GM19397 (cell line): ENCODE data around the gene EFNB3.
A peak's percentile ranks its signal among the peaks of the same experiment; 100 is the strongest.

Source experiments
- ATAC-seq: cut with Tn5 transposase; IDR thresholded peaks from one replicate; pipeline ENCODE4 v1.9.1; 2021; ENCODE audit warnings: mild to moderate bottlenecking, moderate library complexity; ENCODE audit not compliant: unreplicated experiment

Gene EFNB3

DNA sequence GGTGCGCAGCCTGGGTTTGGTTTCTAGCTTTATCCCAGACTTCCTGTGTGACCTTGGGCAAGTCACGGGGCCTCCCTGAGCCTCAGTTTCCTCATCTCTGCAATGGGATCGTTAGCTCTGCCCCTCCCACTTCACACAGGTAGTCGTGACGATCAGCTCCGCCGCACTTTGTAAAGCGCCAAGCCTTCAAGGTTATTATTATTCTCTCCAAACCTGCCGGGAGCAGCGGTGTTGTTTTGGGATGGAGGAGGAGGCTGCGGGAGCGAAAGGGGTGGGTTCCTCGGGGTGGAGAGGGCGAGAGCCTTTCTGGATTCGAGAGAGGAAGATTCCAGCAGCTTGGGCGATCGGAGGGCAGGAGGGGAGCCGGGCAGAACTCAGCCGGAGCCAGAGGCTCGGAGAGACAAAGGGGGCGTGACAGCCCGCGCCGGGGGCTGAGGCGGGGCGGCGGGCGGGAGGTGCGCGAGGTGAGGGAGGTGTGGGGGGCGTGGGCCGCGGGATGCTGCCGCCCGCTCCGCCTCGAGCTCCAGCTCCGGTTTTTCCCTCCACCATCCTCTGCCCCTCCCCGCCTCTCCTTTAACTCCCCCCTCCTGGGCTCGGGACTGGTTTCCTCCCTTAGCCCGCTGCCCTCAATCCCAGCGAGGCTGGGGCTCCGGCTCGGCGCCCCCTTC is at the start of gene EFNB3:
Gene EFNB3 (plus strand): TSS at position 602 of the 668 bp plus-strand sequence. CDS start 397 bp downstream, outside the sequence.
- ATAC-seq: no peak

GRCh38 chr17:7655541-7655840 is 49.5 kb upstream of the EFNB3 start:
- no peak for ATAC-seq

DNA sequence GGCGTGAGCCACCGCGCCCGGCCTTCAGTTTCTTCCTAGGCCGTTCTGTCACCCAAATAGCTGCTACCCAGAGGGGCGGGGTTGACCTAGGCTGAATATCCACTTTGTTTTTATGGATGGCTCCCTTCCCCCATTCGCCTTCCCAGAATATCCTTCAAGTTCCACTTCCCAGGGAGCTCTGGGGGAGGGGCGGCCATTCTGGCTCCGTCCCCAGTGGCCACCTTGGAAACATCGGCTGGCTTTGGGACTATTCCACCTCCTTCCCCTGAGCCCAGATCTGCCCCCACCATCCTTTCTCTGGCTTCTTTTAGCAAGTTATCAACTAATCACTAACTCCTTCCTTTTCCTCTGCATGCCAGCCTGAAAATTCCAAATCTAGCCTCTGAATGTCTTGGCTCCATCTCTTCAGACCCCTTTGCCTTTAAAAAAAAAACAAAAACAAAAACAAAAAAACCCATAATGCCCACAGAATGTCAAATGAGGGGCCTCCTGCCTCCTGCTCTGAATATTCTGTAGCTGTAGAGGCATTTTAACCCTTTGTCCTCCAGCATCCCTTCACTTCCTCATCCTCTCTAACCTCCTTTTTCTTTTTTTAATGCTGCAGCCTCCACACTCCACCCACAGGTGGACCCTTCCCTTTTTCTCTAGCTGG is 47.9 kb upstream of the EFNB3 start:
- ATAC-seq: no peak

DNA sequence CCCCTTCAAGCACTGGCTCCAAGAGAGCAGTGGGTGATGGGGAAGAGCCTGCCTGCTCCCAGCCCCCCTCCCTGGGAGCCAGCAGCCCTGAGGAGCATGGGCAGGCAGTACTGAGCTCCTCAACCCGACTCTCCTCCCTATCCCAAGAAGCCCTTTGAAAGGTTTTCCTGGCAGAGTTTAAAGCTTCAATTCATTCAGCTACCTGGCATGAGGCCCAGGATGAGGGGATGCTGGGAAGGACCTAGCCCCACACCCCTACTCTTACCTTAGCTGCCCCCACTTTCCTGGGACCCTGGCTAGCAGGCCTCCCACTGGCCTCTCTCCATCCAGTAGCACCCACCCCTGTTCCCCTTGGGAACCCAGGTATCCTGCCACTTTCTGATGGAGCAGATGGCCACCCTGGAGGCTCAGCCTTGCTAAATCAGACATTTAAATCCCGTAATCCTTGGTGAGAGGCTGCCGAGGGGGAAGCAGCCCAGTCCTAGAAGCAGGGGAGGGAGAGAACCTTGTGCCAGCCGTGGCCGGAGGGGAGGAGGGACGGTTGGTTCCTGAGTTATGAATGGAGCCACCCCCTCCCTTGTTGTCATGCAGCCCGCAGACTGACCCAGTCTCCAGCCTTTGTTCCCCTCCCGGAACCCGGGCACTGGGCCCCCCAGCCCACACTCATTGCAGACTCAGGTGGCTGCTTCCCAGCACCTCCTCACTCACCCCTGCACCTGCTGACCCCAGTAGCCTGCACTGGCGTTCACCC is 37.2 kb upstream of the EFNB3 start:
- ATAC-seq: no peak

DNA sequence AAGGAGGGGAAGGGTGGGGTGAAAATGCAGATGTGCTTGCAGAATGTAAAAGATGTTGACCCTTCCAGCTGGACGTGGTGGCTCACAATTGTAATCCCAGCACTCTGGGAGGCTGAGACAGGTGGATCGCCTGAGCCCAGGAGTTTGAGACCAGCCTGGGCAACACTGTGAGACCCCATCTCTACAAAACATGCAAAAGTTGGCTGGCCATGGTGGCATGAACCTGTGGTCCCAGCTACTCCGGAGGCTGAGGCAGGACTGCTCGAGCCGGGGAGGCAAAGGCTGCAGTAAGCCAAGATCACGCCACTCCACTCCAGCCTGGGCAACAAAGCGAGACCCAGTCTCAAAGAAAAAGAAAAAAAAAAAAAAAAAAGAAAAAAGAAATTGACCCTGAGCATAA is 36.5 kb upstream of the EFNB3 start:
- ATAC-seq: no peak

- ATAC-seq: no peak
These were observed 31.8 kb upstream of the EFNB3 start for GRCh38 chr17:7673239-7673638.

GRCh38 chr17:7674934-7675333 is 30.1 kb upstream of the EFNB3 start:
- no peak for ATAC-seq

DNA sequence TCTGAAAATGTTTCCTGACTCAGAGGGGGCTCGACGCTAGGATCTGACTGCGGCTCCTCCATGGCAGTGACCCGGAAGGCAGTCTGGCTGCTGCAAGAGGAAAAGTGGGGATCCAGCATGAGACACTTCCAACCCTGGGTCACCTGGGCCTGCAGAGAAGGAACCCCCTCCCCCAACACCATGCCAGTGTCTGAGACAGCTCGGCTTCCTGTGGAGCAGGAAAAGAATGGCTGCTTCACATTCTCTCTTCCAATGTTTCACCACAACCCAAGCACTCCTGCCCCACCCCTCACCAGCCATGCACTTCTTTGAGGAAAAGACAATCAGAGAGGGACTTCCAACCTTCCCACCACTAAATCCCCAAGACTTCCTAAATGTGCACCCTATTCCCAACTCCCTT is 28.5 kb upstream of the EFNB3 start:
- no peak for ATAC-seq

DNA sequence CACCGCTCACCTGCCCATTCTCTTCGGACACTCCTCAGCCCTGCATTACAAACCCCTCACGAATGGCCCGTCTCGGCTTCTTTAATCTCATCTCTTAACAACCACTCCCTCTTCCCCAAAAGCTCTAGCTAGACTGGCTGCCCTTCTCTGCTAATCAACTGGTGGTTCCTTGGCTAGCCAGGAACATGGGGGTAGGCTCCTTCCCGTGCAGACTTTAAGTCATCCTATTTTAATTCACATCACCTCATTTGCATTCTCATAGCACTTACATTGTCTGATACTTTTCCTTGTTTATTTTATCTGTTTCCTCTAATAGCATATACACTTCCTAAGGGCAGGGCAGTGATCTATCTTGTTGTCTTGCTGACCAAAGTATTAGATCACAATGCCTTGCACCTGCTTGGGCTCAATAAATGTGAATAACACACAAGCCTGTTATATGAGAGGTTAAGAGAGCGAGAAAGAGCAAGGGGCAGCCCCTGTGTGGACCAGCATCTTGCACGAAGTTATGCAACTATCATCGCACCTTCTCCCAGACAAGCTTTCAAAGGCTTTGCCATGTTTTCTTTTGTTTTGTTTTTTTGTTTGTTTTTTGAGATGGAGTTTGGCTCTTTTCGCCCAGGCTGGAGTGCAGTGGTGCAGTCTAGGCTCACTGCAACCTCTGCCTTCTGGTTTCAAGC is 27.5 kb upstream of the EFNB3 start:
- ATAC-seq: no peak

DNA sequence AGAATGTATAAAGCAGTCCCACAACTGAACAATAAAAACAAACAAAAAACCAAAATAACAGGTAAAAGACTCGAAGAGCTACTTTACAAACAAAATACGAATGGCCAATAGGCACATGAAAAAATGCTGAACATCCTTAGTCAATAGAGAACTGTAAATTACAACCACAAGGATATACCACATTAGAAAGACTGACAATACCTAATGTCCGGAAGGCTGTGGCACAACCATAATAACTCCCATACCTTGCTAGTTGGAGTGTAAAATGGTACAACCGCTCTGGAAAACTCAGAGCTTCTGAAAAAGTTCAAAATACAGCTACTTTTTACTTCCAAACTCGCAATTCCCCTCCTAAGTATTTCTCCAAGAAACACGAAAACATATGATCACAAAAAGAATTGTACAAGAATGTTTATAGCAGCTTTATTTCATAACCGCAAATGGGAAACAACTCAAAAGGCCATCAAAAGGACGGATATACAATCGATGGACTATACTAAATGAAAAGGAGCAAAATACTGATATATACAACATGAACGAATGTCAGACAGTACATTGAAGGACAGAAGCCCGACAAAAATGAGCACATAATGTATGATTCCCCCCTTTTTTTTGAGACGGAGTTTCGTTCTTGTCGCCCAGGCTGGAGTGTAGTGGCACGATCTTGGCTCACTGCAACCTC is 20.0 kb upstream of the EFNB3 start:
- ATAC-seq: no peak

DNA sequence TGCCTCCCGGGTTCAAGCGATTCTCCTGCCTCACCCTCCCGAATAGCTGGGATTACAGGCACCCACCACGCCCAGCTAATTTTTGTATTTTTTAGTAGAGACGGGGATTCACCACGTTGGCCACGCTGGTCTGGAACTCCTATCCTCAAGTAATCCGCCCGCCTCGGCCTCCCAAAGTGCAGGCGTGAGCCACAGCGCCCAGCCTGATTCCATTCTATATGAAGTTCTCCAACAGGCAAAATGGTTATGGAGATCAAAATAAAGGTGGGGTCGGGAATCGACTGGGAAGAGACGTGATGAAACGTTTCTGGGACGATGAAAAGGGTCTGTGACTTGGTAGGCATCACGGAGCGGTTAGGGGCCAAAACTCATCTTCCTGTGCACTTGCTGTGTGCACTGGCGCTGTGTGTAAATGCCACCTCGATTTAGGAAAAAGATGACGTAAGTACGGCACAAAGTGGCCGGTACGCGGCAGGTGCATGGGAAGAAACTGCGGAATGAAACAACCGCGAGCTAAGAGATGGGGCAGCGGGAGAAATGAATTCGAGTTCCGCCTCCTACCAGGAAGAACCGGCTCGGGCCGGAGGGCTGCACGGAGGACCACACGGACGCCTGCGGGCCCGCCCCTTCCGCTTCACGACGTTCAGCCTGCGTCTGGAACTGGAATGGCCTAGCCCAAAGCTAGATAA is 19.3 kb upstream of the EFNB3 start:
- ATAC-seq: peak; percentile 54

DNA sequence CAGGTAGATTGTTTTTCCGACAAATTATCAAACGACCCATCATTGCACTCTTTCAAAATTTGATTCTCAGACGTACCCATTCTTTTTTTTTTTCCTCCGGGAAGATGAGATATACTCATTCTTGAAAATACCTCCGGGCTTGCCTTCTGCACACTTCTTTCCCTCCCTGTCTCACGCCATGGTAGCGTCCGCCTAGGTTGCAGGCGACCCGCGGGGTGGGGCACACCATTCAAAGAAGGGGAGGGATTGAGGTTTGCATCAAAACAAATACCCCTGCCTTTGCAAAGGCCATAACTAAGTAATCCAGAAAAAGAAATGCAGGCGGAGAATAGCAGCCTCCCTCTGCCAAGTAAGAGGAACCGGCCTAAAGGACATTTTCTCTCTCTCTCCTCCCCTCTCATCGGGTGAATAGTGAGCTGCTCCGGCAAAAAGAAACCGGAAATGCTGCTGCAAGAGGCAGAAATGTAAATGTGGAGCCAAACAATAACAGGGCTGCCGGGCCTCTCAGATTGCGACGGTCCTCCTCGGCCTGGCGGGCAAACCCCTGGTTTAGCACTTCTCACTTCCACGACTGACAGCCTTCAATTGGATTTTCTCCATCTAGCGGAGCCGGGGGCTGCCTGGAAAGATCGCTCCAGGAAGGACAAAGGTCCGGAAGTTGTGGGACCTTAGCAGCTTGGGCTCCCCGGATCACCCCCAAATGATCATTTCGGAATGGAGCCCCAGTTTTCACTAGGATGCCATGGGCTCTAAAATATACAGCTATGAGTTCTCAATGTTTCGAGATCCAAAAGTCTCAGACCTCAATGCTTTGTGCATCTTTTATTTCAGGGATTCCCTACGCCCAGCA is 18.6 kb upstream of the EFNB3 start:
- ATAC-seq: peak; percentile 39

GRCh38 chr17:7687072-7687907 is 17.7 kb upstream of the EFNB3 start, which contains the start of gene TP53:
TSS of gene TP53 (minus strand) at chr17:7687490. CDS start at chr17:7676594, 10,896 bp downstream.
- ATAC-seq: peak; percentile 37

DNA sequence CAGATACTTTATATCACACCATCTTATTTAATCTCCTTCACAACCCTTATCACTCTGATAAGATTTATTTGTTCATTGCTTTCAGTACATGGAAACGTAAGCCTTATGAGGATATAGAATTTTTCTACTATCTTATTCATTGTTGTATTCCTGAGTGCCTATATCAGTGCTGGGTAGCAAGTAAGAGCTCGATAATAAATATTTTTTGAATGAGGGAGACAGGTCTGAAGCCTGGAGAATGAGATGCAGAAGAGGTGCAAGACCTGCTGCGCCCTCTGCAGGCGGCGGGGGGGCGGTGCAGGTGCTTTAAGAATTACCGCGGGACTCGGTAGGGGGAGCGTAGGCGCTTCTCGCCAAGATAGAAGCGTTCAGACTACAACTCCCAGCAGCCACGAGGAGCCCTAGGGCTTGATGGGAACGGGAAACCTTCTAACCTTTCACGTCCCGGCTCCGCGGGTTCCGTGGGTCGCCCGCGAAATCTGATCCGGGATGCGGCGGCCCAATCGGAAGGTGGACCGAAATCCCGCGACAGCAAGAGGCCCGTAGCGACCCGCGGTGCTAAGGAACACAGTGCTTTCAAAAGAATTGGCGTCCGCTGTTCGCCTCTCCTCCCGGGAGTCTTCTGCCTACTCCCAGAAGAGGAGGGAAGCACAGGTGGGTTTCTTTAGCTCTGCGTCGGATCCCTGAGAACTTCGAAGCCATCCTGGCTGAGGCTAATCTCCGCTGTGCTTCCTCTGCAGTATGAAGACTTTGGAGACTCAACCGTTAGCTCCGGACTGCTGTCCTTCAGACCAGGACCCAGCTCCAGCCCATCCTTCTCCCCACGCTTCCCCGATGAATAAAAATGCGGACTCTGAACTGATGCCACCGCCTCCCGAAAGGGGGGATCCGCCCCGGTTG is 16.8 kb upstream of the EFNB3 start, which contains the start of gene WRAP53:
Gene WRAP53 (plus strand): TSS at position 570 of the 900 bp plus-strand sequence. CDS start 172 bp downstream, at position 742.
- ATAC-seq: peak; percentile 64

- no peak for ATAC-seq
These were observed 16.1 kb upstream of the EFNB3 start for GRCh38 chr17:7688808-7689316.

DNA sequence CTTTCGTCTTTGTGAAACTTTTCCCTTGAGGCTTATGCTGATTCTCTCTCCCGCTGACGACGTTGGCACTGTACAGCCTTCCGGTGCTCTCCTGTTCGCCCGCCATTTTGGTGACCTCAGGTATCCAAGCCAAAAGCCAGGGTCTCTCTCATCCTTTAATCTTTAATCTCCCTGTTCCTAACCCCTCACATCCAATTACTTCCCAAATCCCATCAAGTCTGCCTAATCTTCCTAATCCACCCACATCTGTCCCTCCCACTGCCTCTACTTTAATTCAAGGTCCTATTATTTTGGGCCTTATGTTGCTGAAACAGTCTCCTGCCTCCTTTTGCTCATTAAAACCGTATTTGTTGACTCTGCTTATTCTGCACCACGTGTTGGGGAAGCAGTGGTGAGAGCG is 9.4 kb upstream of the EFNB3 start:
- no peak for ATAC-seq
